Upper lobe of left lung (tissue), 6 donors: ENCODE results near the gene SFXN1. TPM values are rescaled to one million over a fixed set of nuclear protein-coding genes. Genes with fewer than 3 reads are reported as not detected.
"Not testable (repeated sequence)": the region's sequence is repeated elsewhere in the genome, so short reads cannot be mapped to it uniquely, and the experiment has no call there.

Experiments used
- ATAC-seq, 2 donors: fragments of 200-7000 bp; cut with Tn5 transposase; one replicate each; pipeline ENCODE4 v1.9.1; 2022; ENCODE audit warnings: mild to moderate bottlenecking in 2 of 2, moderate library complexity in 2 of 2; ENCODE audit not compliant: low FRiP score in 2 of 2
- DNase-seq, 2 donors: peaks; one replicate each; pipeline ENCODE4 v3.0.0-alpha.2; 2019 to 2020
- H3K27ac ChIP-seq, 4 donors: fragments of 200-600 bp; sonication (generic); one replicate each; pipeline ENCODE4 v1.5.1; 2016 to 2019
- H3K27me3 ChIP-seq, 4 donors: fragments of 200-600 bp; sonication (generic); one replicate each; pipeline ENCODE4 v1.5.1; 2017 to 2019
- H3K36me3 ChIP-seq, 4 donors: fragments of 200-600 bp; sonication (generic); one replicate each; pipeline ENCODE4 v1.5.1; 2016 to 2019
- H3K4me1 ChIP-seq, 4 donors: fragments of 200-600 bp; sonication (generic); one replicate each; pipeline ENCODE4 v1.5.1; 2018 to 2019
- H3K4me3 ChIP-seq, 4 donors: fragments of 200-600 bp; sonication (generic); one replicate each; pipeline ENCODE4 v1.5.1; 2017 to 2019; ENCODE audit warnings: mild to moderate bottlenecking in 2 of 4, moderate library complexity in 1 of 4
- H3K9me3 ChIP-seq, 4 donors: fragments of 200-600 bp; sonication (generic); one replicate each; pipeline ENCODE4 v1.5.1; 2018 to 2019
- EP300 ChIP-seq, 4 donors: sonication (generic); formaldehyde crosslinking; IDR thresholded peaks; one replicate each; pipeline ENCODE4 v1.5.1; 2017; ENCODE audit warnings: antibody characterized with exemption in 4 of 4, control low read depth in 2 of 4
- POLR2A ChIP-seq, 4 donors: fragments of 450-650 bp; IDR thresholded peaks; one replicate each; pipeline ENCODE4 v1.5.1; 2016 to 2017; ENCODE audit warnings: antibody characterized with exemption in 4 of 4, mild to moderate bottlenecking in 2 of 4
- POLR2AphosphoS5 ChIP-seq, 2 donors: sonication (generic); formaldehyde crosslinking; IDR thresholded peaks; one replicate each; pipeline ENCODE4 v1.5.1; 2017; ENCODE audit warnings: antibody characterized with exemption in 2 of 2
- WGBS, 2 donors: methylation state at CpG; one replicate each; pipeline ENCODE4 v1.1.5; 2017 to 2018; 5-methylcytosine and 5-hydroxymethylcytosine counted together
- total RNA-seq, 6 donors: library from RNA; depleted of rRNA in 4 of 6; stranded (reverse); fragments of >200 nt in 4 of 6; gene quantifications; one replicate each; pipeline versions ENCODE4 v1.1.0 to v1.2.1, GENCODE V29; 2016 to 2021
- TF ChIP-seq, protein P1 (sequence below), 6 experiments: fragments of 450-650 bp in 4 of 6; fragments of 200-600 bp in 2 of 6; sonication (generic) in 2 of 6; IDR thresholded peaks; one replicate each; pipeline ENCODE4 v1.5.1; 2016 to 2019; ENCODE audit warnings: antibody characterized with exemption in 6 of 6
- donor health status: DM: no; HTN: no; CAD: no; lungs with moderate emphysema.
- donor health status: DM: no; HTN: yes; CAD: no; lungs with severe emphysema.

The SFXN1 gene
- total RNA-seq, 6 donors from 2014 or later, result 5.2 to 47.1 (median 18.3) TPM

DNA sequence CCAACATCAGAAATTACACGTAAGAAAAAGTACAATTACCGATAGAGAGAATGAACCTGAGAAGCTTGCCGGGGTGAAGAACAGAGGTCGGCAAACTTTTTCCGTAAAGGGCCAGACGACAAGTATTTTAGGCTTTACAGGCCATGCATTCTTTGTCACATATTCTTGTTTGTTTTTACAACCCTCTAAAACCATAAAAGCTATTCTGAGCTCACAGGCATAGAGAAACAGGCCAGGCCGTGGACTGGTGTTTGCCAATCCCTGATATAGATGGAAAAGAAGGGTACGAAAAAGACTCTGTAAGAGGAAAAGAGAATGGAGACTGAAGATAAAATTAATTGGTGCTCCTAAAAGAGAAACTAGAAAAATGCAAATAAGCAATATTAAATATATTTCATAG, 15.4 kb downstream of the SFXN1 start:
- Histone ChIP-seq H3K9me3 (no peaks in the 10 kb centered on the region), H3K4me1 (no peaks in the 10 kb centered on the region), H3K27me3 (no peaks in the 10 kb centered on the region), H3K4me3 (no peak overlapping the region), H3K36me3 (peaks cover 11 to 28% (median 16%) of the 10 kb centered on the region in 4 donors), H3K27ac (no peak overlapping the region)
- ATAC-seq (no peak), DNase-seq (no peak)
- 96% methylated on average over 8 of the region's 8 CpGs for WGBS, 2 donors
- TF ChIP-seq, protein P1, sequence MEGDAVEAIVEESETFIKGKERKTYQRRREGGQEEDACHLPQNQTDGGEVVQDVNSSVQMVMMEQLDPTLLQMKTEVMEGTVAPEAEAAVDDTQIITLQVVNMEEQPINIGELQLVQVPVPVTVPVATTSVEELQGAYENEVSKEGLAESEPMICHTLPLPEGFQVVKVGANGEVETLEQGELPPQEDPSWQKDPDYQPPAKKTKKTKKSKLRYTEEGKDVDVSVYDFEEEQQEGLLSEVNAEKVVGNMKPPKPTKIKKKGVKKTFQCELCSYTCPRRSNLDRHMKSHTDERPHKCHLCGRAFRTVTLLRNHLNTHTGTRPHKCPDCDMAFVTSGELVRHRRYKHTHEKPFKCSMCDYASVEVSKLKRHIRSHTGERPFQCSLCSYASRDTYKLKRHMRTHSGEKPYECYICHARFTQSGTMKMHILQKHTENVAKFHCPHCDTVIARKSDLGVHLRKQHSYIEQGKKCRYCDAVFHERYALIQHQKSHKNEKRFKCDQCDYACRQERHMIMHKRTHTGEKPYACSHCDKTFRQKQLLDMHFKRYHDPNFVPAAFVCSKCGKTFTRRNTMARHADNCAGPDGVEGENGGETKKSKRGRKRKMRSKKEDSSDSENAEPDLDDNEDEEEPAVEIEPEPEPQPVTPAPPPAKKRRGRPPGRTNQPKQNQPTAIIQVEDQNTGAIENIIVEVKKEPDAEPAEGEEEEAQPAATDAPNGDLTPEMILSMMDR (IDR thresholded peaks at IDR 0.05), result no peak
- TF ChIP-seq POLR2A (IDR thresholded peaks at IDR 0.05) (no peak), EP300 (IDR thresholded peaks at IDR 0.05) (no peak), POLR2AphosphoS5 (IDR thresholded peaks at IDR 0.05) (no peak)

- Histone ChIP-seq H3K36me3 (peaks cover 11 to 28% (median 18%) of the 10 kb centered on the region in 4 donors), H3K4me3 (no peak overlapping the region), H3K27ac (no peak overlapping the region), H3K9me3 (no peaks in the 10 kb centered on the region), H3K27me3 (no peaks in the 10 kb centered on the region), H3K4me1 (no peaks in the 10 kb centered on the region)
- WGBS, 2 donors, result 90 to 93% methylated on average over 17 of the region's 17 CpGs
- ATAC-seq, result no peak
- no peak for DNase-seq
- TF ChIP-seq POLR2A (IDR thresholded peaks at IDR 0.05), result no peak
- TF ChIP-seq, protein P1 (IDR thresholded peaks at IDR 0.05), result no peak
- no peak for TF ChIP-seq POLR2AphosphoS5 (IDR thresholded peaks at IDR 0.05)
- no peak for TF ChIP-seq EP300 (IDR thresholded peaks at IDR 0.05)
Measured at GRCh38 chr5:175494264-175495183, 16.2 kb downstream of the SFXN1 start.

GRCh38 chr5:175501759-175502158, 23.4 kb downstream of the SFXN1 start:
- H3K27ac ChIP-seq, result no peak overlapping the region
- H3K36me3 ChIP-seq, result peaks cover 0 to 4% (median 0%) of the 10 kb centered on the region in 4 donors
- ATAC-seq (no peak), DNase-seq (no peak)
- H3K9me3 ChIP-seq, result no peaks in the 10 kb centered on the region
- H3K4me1 ChIP-seq, result no peaks in the 10 kb centered on the region
- 90% methylated on average over 7 of the region's 7 CpGs for WGBS, 2 donors
- TF ChIP-seq, protein P1 (IDR thresholded peaks at IDR 0.05), result no peak
- no peak for TF ChIP-seq POLR2AphosphoS5 (IDR thresholded peaks at IDR 0.05)
- TF ChIP-seq POLR2A (IDR thresholded peaks at IDR 0.05), result no peak
- no peak for TF ChIP-seq EP300 (IDR thresholded peaks at IDR 0.05)
- H3K4me3 ChIP-seq, result no peak overlapping the region
- no peaks in the 10 kb centered on the region for H3K27me3 ChIP-seq

- 87 to 99% methylated on average over 4 of the region's 4 CpGs for WGBS, 2 donors
- DNase-seq, result not testable (repeated sequence)
Measured at GRCh38 chr5:175507671-175508070, 29.3 kb downstream of the SFXN1 start.

DNA sequence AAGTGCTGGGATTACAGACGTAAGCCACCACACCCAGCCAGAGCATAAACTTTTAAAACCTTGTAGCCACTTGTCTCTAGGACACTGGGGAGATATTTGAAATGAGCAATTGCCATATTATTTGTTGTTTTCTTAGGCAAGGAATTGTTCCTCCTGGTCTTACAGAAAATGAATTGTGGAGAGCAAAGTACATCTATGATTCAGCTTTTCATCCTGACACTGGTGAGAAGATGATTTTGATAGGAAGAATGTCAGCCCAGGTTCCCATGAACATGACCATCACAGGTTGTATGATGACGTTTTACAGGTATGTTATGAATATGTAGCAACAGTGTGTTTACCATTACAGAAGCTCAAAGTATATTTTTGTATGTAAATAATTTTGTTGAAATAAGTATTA, 30.5 kb downstream of the SFXN1 start:
- Histone ChIP-seq H3K4me3 (no peak overlapping the region), H3K9me3 (no peaks in the 10 kb centered on the region), H3K4me1 (no peaks in the 10 kb centered on the region), H3K27ac (no peak overlapping the region), H3K27me3 (no peaks in the 10 kb centered on the region), H3K36me3 (peaks cover 3 to 41% (median 30%) of the 10 kb centered on the region in 4 donors)
- DNase-seq (no peak), ATAC-seq (no peak)
- TF ChIP-seq, protein P1 (IDR thresholded peaks at IDR 0.05), result no peak
- TF ChIP-seq POLR2AphosphoS5 (IDR thresholded peaks at IDR 0.05), result no peak
- TF ChIP-seq POLR2A (IDR thresholded peaks at IDR 0.05), result no peak
- no peak for TF ChIP-seq EP300 (IDR thresholded peaks at IDR 0.05)
- WGBS, 2 donors, result 91 to 92% methylated on average over 2 of the region's 2 CpGs

More at GRCh38 chr5:175507671-175508070, 29.3 kb downstream of the SFXN1 start:
- not testable (repeated sequence) for H3K27ac ChIP-seq, ATAC-seq, H3K4me1 ChIP-seq, H3K27me3 ChIP-seq, H3K4me3 ChIP-seq, H3K9me3 ChIP-seq
- peaks cover 3 to 32% (median 23%) of the 10 kb centered on the region in 4 donors for H3K36me3 ChIP-seq
